ENCODE data around the gene RNASE7.
"Not testable (repeated sequence)": the region's sequence is repeated elsewhere in the genome, so short reads cannot be mapped to it uniquely, and the experiment has no call there.

The RNASE7 gene, protein sequence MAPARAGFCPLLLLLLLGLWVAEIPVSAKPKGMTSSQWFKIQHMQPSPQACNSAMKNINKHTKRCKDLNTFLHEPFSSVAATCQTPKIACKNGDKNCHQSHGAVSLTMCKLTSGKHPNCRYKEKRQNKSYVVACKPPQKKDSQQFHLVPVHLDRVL

DNA sequence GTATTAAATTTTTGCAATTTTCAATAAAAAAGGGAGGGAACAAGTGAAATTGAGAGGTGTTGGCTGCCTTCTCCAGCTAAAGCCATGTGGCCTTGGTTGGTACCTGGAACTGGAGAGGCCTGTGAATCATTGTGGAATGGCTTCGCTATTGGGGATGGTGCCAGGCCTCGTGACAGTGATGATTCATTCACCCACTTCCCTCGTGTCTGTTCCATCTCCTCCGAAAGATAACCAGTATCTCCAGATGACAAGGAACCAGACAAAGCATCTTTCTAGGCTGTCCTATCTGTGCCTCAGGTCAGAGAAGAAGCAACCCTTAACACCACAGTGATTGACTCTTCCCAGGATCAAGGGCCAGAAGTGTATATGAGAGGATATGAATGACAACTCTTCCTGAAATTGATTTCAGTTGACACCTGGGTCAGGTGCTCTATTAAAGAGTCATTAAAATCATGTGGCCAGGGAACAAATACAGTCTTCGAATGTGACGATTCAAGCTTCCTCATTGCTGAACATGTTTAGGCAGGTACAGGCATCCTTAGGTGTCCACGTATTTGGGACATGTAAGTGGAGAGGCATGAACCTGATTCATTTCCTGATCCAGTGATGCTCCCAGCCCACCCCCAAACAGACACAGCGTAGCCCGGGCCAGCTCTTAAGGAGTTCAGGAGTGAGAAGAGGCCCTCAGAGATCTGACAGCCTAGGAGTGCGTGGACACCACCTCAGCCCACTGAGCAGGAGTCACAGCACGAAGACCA is at the start of gene RNASE7:
RNASE7 (plus strand) TSS at position 687 of the 758 bp plus-strand sequence. CDS start 631 bp downstream, outside the sequence.
- DNase-seq = no peak

DNA sequence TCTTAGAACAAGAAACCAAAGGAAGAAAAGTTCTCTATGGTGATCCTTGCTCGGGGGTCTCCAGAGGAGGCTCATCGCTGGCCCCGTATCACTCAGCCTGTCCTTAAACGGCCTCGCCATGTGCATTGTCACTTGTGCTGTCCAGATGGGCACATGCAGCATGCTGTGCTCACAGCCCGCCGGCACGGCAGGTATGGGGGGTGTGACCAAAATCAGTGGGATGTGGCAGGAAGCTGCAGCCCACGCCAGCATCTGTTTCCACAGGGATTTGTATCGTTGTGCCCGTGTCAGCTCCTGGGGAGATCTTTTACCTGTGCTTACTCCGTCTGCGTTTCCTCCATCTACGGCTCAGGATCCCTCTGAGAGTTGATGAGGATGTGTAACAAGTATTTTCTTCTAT is 45.6 kb upstream of the RNASE7 start:
- no peak for DNase-seq

DNA sequence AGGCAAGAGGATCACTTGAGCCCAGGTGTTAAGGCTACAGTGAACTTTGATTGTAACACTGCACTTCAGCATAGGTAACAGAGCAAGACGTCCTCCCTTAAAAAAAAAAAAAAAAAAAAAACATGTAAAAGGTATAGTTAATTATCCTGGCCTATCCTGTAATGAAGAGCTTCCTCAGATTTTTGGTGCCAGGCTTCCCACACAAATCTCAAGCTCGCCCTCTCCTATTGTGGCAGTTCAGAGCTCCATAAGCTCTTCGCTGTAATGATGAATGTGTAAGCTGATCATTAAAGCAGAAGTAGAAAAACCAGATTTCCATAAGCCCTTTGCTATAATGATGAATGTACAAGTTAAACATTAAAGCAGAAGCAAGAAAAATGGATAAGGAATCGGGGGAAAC is 45.0 kb upstream of the RNASE7 start:
- no peak for DNase-seq

DNA sequence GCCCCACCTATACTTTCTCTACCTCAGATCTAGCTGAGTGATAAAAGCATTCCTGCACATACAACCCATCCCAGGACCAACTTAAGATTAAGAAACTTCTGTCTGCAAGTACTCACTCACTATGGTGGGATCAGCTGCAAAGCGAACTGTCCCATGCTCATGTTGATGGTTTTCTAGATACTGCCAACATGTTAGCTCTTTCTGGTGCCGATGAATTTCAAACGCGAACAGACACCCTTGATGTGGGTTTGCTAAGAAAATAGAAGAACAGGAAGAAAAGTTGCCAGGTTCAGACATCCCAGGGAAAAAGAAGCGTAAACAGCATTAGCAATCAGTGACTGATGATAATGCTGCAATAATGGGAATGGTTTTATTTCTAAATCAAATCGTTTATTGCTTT is 44.6 kb upstream of the RNASE7 start:
- no peak for DNase-seq

DNA sequence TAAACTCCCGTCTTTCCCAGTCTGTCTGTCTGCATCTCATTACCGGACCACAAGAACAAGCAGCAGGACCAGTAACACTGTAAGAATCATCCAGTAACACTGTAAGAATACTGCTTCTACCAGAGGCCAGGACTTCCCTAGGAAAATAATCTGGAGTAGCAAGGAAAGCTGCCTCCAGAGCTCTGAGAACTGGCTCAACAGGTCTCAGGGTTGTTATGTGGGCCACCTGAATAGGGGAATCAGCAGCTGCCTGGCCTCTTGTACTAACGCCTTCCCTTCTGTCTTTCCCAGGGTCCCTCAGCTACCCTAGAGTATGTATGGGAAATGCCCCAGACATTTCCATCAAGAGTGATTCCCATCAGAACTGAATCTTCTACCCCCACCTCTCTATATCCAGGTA is 44.0 kb upstream of the RNASE7 start:
- no peak for DNase-seq

DNA sequence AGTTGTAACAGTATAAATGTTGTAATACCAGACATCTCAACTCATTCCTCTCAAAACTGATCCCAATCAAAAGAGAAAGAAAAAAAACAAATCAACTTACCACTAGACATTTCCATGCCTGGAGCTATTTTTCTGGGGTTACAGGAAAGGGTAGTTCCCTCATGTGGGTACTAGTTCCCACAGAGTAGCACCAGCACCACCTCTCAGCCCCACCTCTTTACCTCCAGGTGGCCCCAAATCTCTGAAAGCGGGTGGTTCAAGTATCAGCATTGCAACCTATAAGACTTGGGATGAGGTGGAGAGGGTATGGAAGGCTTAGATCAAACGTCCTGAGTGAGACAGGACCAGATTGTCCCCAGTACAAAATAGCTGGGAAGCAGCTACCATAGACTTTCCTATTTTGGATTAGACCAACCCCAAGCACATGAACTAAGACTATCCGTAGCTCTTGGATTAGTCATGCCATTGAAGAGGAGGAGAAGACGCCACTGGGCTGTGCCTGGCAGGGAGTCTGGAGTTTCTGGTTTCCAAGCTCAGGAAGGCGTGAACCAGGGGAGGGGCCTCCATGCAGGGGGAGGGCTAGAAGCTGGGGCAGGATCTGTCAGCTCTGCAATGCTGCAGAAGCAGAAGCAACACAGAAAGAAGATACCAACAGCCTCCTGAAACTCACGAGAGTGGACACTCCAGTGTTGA is 43.3 kb upstream of the RNASE7 start, which contains the start of gene SLC39A2:
SLC39A2 (plus strand) TSS at position 620 of the 693 bp plus-strand sequence. CDS start 154 bp downstream, outside the sequence.
- no peak for DNase-seq

DNA sequence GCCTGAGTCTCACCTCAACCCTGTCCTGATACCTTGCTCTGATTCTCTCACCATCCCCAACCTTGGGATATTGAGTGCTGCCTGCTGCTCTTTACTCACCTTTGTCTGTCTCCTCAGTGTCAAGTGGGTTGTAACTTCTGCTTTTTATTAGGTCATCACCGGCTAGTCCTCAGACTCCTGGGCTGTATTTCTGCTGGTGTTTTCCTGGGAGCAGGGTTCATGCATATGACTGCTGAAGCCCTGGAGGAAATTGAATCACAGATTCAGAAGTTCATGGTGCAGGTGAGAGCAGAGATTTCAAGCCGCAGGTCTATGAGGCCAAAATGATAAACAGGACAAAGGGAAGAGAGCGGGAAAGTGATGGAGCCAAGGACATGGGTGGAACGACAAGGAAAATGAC is 42.6 kb upstream of the RNASE7 start:
- no peak for DNase-seq

DNA sequence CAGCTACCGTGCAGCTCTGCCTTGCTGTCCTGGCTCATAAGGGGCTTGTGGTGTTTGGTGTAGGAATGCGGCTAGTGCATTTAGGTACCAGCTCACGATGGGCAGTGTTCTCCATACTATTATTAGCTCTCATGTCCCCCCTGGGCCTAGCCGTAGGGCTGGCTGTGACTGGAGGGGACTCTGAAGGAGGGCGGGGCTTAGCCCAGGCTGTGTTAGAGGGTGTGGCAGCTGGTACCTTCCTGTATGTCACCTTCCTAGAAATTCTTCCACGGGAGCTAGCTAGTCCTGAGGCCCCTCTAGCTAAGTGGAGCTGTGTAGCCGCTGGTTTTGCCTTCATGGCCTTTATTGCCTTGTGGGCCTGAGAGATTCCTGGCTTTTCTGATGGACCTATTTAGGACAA is 40.9 kb upstream of the RNASE7 start:
- no peak for DNase-seq

DNA sequence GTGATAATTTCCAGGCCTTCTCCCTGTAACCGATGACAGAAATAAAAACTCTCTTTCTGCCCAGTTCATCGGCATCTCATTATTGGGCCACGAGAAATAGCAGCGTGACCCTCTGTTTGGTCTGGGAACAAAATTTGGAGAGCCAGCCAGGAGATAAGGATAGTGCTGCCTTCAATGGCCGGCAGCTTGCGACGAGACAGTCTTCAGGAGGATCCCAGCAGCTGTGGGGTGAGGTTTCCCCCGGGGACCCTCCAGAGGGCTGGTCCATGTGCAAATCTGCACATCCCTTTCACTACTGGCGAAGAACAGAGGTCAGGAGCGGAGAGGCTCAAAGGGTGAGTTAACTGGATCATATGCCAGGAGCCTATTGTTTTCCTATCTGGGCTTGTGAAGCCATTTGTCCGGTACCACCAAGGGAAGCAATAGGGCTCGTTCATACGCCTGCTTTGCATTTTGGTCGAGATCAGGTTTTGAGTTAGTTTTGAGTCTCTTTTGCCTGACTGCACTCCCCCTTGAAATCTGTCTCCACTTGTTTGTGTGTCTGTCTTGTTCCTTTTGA is 38.3 kb upstream of the RNASE7 start:
- DNase-seq = no peak

DNA sequence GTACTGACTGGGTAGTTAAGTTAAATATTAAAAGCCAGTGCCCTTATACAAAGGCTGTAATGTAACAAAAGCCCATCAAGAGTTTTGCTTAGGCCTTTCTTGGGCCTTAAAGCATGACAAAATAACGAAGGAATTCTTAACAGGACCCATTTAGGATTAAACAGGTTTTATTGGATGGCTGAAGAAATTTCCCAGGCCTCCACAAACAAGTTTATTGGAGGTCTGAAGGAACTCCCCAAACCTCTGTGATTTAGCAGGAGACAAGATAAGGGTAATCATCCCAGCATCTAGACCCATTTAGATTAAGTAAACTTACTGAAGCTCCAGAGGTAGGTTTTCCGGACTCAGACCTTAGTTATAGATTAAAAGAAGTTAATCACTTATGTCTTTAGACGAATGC is 32.4 kb upstream of the RNASE7 start:
- DNase-seq = not testable (repeated sequence)

DNA sequence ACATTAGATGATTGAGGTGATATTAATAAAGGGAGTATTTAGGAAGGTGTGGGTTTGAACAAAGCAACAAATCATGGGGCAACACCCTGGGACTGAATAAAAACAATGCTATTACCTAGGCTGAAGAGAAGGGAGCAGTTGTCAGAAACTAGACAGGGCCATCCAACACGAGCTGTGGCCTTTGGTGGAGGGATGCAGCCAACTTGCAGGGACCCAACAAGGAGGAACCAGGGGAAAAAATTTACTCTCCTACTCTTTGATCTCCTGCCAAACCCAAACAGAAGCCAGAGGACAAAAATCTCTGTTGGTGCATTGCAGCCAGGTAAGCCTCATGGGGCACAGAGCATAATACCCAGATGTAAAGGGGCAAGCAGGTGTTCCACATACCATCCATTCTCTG is 31.0 kb upstream of the RNASE7 start:
- no peak for DNase-seq

DNA sequence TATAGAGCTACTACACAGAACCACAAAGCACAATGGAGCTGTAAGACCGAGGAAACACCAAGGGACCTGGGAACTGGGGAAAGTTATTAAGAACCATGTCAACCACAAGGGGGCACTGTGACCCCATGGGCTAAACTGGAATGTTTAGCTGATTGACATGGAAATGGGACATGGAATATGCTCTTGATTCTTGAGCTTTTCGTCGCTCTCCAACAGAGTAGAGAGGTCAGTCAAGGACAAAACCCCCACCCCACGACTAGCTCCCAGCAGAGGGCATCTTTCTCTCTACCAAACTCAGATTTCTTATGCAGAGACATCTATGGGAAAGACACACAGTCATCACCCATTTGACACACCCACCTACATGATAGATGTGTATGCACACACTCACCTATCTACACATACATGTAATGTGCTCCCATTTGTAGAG is 27.4 kb upstream of the RNASE7 start:
- DNase-seq = peak; percentile 69

DNA sequence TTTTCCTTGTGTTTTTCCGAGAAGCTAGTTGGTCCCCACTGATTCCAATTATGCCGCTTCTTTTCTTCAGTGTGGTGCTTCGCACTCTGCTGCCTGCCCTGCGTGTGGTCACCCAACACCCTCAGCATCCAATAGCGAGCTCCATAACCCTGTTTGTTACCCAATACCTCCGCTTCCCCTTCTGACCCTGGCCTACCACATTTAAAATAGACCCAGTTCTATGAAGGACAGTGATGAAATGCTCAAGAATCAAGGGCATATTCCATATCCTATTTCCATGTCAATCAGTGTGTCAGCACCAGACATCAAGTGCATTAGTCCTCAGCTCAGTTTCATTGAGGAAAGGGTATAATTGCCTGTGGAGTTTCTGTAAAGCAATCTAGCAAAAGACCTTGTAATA is 26.9 kb upstream of the RNASE7 start:
- DNase-seq = no peak

DNA sequence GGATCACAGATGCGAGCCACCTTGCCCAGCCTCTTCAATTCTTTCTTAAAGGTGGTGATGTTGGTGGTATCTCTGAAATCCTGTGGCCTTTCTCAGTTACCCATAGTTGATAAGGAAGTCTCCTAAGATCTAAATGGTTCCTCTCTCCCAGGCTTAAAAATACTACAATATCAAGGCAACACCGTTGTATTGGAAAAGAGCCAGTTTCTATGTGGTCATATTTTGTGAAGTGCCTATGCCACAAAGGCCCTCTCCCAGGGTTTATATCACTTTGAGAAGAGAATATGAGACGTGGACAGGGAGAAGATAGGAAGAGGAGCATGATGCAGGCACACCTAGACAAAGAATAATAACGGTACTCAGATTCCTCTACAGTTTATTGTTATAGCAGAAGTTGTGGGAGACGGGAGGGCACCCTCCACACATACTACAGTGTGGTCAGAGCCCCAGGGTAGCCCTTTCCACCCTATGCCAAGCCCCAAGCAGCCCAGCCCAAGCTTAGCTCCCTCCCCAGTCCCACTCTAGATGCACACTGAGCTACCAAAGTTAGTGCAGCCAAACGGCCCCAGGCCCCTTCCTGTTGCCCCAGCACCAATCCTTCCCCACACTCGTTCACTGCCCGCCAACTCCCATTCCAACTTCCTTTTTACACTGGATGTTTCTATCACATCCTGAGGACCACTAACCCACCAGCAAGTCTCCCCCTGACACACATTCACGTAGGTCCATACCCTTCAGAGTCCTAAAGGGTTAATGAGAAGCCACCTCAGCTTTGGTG is 25.6 kb upstream of the RNASE7 start:
- no peak for DNase-seq

DNA sequence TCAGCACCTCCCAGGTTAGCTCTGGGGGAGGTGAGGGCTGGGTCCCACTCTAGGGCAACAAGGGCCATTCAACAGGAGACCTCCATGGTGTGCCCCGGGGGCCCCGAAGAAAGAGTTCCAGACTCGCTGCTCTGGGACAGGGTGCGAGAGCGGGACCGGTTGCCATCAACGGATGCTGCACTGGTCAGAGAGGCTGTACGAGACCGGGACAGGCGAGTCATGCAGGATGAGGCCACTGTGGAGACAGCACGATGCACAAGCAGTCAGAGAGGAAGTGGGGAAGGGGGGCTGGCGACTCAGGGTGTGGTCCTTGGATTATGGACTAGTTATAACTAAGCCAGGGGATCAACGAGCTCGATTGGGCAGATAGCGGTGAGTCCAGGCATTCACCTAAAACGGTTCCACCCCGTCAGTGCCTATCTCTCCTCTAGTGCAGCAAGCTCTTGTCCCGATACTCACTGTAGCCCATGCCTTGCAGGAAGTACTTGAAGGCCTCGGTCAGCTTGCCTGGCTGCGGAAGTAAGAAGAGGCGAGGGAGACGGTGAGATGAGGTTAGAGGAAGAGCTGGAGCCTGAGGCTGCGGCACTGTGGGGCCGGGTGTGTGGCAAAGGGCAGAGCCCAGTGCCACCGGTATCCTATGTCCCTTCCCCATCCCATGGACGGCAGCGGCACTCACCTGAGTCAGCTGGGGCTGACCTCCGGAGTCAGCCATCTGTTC is 24.5 kb upstream of the RNASE7 start:
- no peak for DNase-seq

DNA sequence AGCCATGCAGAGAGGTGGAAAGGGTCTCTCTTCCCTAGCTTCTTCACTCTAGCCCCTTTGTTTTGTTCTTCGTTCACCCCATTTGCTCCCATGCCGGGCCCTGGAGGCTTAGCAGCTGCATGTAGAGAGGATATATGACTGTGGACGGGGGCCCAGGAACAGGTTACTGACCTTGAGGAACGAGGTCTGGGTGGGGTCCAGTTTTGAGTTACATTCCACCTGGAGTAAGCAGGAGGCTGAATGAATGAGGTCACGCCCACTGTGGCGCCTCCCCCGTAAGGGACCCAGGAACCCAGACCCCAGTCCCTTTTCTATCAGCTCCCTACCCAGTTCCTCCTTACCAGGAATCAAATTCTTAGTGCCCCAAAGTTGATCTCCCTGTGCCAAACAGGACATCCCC is 23.9 kb upstream of the RNASE7 start:
- no peak for DNase-seq

DNA sequence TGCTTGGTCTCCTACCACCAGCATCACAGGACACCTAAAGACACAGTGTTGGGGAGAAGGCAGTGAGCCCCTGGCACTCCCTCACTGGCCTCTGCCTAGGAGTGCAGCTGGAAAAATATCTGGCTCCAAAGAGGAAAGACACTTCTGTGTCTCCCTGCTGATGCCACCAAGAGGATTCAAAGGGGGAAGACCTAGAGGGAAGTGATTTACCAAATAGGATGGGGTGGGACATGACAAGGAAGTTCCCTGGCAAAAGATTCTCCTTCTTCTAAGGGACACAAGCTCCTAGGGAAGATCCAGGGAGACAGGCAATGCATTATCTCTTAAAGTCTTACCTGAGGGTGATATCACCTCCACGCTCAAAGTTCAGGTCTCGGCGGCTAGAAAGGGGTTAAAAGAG is 23.4 kb upstream of the RNASE7 start:
- DNase-seq = no peak

DNA sequence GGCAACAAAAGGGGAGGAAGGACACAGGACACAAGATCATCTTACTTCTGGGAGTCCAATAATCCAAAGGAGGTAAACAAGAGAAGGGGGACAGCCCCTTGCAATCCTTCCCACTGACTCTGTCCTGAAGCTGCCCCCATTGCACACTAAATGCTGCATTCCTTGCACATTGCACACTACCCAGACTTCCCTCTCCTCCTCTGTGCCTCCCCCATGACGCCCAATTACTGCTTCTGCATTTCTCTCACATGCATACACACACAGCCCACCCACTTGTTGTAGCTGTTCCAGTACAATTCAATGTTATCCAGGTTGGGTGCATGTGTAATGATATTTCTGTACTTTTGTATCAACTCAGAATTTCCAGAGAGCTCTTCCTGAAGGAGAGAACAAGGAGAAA is 22.8 kb upstream of the RNASE7 start:
- no peak for DNase-seq

DNA sequence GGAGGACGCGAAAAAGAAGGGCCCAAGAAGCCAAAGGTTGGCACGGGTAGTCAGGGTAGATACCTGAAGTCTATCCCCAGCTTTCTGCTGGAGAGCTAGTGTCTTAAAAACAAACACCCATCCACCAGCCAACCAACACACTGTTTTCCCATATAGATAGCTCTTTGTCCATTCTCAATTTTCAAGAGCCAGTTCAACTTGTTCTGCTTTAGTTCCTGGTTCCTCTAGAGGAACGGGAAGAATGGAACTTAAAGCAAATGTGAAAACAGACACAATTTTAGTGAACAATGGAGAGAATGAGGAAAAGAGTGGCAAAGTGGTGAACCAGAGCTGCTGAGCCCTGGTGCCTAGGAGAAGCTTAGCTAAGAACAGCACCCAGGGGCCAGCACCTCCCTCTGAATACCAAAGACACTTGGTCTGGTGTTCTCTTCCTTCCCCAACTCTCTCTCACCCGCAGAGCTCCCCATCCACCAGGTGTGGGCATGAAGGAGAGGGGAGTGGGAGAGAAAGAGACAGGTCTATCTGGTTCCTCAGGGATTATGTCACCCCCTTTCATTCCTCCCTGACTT is 21.1 kb upstream of the RNASE7 start:
- DNase-seq = no peak

DNA sequence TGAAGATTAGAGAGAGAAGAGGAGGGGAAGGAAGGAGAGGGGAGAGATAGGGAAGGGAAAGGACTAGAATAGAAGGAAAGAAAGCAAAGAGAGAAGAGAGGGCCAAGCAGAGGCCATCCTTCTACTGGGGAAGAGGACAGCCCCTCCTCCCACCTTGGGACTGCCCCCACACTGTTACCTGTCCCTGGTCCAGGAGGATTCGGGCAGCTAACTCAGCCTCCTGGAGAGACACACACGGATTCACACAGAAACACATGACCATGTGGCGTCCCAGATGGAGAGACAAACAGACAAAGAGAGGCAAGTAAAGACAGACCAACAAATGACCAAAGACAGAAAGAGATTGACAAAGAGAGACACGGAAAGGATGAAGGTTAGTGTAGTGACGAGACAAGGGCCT is 19.5 kb upstream of the RNASE7 start:
- no peak for DNase-seq

DNA sequence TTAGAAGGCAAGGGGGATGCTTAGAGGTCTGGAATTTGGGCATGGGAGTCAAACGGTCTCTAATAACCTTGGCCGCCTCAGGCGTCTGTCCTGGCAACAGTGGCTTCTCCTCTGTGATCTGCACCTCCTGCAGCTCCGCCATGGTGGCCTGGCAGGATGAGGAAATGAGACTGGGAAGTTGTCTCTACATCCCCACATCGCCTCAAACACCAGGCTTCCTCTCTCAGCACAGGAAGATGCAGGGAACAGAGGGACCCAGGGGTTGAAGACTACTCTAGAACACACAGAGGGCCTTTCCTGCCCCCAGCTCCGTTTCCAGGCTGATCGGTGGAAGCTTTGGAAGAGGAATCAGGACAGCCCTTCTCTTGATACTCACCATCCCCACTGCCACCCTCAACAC is 19.0 kb upstream of the RNASE7 start:
- no peak for DNase-seq
